Activated T-helper 1 cell treated with anti-CD3 and anti-CD28 coated beads, Interleukin-2, amount 50 U/mL, for 16 hours (primary cell): ENCODE results near the gene DCTPP1.
"Not testable (repeated sequence)": the region's sequence is repeated elsewhere in the genome, so short reads cannot be mapped to it uniquely, and the experiment has no call there.

Source experiments
- DNase-seq, 2 donors: peaks; one replicate each; pipeline ENCODE4 v3.0.0-alpha.2; 2020; ENCODE audit warnings: low read depth in 1 of 2, low spot score in 1 of 2

Gene DCTPP1

GRCh38 chr16:30429678-30430427 lies at the start of gene DCTPP1:
Gene DCTPP1, minus strand, starts transcription at chr16:30430030. Its CDS starts 50 bp downstream, at chr16:30429980.
- DNase-seq = peak; percentile 83 to 91

GRCh38 chr16:30478766-30479478 lies 49.1 kb upstream of the DCTPP1 start:
- DNase-seq = no peak

- not testable (repeated sequence) for DNase-seq
These were observed 47.9 kb upstream of the DCTPP1 start for GRCh38 chr16:30477773-30478172.

- no peak for DNase-seq
These were observed 47.2 kb upstream of the DCTPP1 start for GRCh38 chr16:30476991-30477390.

- no peak for DNase-seq
These were observed 44.9 kb upstream of the DCTPP1 start for GRCh38 chr16:30474684-30475083.

- DNase-seq = no peak
These were observed 44.2 kb upstream of the DCTPP1 start for GRCh38 chr16:30474074-30474452.

- DNase-seq = peak in 1 of 2 donors; percentile 52
These were observed 43.6 kb upstream of the DCTPP1 start for GRCh38 chr16:30473231-30474073.

GRCh38 chr16:30472328-30472942 lies 42.6 kb upstream of the DCTPP1 start, which contains the start of gene ITGAL:
Gene ITGAL, plus strand, starts transcription at chr16:30472742. Its CDS starts 96 bp downstream, at chr16:30472838.
- DNase-seq = peak; percentile 62 to 78

- no peak for DNase-seq
These were observed 40.8 kb upstream of the DCTPP1 start for GRCh38 chr16:30470632-30470995.

- DNase-seq = no peak
These were observed 40.3 kb upstream of the DCTPP1 start for GRCh38 chr16:30470170-30470512.

- DNase-seq = no peak
These were observed 34.2 kb upstream of the DCTPP1 start for GRCh38 chr16:30464078-30464477.

- DNase-seq = not testable (repeated sequence)
These were observed 31.6 kb upstream of the DCTPP1 start for GRCh38 chr16:30461426-30461825.

GRCh38 chr16:30459456-30459855 lies 29.6 kb upstream of the DCTPP1 start:
- no peak for DNase-seq

GRCh38 chr16:30458561-30459394 lies 28.9 kb upstream of the DCTPP1 start:
- DNase-seq = peak; percentile 65 to 79

GRCh38 chr16:30457743-30458560 lies 28.1 kb upstream of the DCTPP1 start:
- no peak for DNase-seq

GRCh38 chr16:30457256-30457655 lies 27.4 kb upstream of the DCTPP1 start:
- DNase-seq = no peak

- DNase-seq = no peak
These were observed 26.5 kb upstream of the DCTPP1 start for GRCh38 chr16:30456302-30456701.

GRCh38 chr16:30452709-30453580 lies 23.1 kb upstream of the DCTPP1 start:
- not testable (repeated sequence) for DNase-seq

- no peak for DNase-seq
These were observed 19.2 kb upstream of the DCTPP1 start for GRCh38 chr16:30449116-30449435.
